GM19452 (cell line): ENCODE results near the gene MED28.

Experiments used
- ATAC-seq: cut with Tn5 transposase; IDR thresholded peaks from one replicate; pipeline ENCODE4 v1.9.1; 2021; ENCODE audit not compliant: unreplicated experiment

MED28 gene

DNA sequence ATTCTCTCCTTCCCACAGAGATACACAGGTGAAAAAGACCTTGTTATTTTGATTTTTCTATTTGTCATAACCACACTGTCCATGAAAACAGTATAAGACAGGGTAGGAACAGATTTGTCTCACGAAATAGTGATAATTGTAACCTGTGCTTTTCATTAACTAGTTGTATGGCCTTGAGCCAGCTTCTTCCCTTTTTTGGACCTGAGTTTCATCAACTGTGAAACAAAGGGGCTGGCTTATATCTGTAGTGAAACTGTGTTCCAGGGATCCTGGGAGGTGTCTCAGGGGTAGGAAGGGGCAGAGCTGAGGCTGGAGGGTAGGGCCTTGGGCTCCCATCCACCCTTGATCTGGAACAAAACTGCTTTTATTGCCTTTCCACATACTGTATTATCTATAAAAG, 50.9 kb downstream of the MED28 start:
- ATAC-seq: no peak

DNA sequence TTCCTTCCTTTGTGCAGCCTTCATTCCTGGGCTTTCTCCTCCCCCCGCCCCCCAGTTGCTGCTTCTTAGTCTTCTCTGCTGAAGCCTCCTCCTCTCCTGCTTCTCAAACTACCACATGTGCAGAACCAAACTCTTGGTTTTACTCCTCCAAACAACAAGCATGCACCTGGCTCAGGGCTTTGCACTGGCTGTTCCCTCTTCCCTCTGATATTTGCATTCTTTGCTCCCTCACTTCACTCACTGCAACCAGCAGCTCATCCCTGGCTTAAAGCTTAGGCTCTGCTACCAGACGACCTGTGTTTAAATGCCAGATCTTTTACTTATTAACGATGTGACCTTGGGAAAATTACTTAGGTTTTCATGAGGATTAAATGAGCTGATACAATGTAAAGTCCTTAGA, 51.4 kb downstream of the MED28 start:
- no peak for ATAC-seq

DNA sequence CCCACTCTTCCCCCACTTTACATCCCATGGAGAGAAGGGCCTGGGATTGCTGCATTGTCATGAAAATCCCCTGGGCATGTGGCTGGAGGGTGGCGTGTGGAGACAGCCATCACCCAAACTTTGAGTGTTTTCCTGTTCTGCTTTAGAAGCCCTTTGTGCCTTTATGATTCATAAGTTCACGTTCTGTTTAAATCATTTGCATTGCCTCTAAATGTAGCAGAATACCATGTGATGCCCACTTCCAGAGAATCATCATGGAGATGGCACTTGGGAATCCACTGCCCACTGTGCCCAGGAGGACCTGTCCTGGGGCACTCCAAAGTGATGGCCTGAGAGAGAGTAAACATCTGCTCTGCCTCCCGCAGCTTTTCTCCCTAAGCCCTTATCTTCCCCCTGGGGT, 52.8 kb downstream of the MED28 start:
- no peak for ATAC-seq

DNA sequence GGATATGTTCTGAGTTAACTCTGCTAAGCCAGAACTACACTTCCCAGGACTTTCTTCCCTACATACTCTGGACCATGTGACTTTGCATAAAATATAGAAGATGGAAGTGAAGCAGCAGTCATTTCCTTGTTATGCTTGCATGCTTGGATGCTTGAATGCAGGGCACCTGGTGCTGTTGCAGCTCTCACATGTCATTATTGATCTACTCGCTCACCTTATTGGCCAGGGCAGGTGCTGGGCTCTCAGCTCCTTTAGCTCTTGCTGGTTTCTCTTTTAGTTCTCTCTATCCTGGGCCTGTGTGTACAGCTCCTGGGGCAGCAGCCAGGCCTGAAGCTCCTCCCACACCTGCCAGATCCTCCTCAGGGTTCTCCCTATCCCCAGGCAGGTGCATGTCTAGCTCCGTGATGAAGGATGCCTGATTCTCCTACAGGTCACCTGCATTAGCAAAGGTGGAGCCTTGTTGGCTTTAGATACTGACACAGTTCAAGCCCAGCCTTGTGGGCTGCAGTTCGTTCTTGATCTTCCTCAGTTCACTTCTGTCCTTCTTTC, 53.3 kb downstream of the MED28 start:
- ATAC-seq: no peak

DNA sequence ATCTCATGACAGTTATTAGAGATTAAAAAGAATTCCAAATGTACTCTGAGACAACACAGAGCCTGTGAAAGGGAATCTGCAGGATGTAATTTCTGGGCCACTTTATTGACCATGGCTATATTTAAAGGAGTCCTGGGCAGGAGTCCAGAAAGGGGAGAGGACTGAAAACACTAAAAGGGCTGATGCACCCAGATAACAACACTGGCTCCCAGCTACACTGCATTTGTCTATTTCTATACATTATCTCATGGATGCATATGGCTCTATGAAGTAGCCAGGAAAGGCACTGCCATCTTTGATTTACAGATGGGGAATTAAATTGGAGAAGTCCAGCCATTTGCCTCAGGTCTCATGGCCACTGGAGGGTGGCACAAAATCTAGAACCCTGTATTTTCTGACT, 56.0 kb downstream of the MED28 start:
- no peak for ATAC-seq

DNA sequence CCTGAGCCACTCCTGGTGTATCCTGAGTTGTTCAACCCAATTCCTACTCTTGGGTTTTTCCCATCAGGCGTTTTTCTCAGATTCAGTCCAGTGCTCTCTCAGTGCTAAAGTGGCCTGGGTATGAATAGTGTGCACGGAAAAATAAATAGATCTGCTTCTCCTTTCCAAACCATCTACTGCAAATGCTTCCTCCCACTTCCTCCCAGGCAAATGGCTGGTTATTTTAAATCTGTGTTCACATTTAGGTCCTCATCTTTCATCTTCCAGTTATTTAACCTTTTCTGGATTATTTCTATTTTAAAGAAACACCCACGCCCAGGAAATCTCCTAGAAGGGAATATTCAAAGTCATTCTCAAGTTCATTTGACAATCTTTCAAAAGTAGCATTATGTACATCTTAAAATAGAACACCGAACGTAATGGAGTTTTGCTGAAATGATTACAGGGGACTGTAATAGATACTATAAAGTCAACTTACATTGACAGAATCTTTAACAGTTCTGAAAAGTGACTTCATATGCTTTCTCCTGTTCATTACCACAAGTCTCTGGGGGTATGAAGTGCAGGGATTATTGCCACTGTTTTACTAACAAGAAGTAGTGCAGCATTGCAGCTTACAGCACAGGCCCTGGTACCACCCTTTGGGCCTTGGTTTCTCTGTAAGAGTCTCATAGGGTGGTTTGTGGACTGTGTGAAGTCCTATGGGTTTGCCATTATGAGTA, 66.3 kb downstream of the MED28 start:
- no peak for ATAC-seq

DNA sequence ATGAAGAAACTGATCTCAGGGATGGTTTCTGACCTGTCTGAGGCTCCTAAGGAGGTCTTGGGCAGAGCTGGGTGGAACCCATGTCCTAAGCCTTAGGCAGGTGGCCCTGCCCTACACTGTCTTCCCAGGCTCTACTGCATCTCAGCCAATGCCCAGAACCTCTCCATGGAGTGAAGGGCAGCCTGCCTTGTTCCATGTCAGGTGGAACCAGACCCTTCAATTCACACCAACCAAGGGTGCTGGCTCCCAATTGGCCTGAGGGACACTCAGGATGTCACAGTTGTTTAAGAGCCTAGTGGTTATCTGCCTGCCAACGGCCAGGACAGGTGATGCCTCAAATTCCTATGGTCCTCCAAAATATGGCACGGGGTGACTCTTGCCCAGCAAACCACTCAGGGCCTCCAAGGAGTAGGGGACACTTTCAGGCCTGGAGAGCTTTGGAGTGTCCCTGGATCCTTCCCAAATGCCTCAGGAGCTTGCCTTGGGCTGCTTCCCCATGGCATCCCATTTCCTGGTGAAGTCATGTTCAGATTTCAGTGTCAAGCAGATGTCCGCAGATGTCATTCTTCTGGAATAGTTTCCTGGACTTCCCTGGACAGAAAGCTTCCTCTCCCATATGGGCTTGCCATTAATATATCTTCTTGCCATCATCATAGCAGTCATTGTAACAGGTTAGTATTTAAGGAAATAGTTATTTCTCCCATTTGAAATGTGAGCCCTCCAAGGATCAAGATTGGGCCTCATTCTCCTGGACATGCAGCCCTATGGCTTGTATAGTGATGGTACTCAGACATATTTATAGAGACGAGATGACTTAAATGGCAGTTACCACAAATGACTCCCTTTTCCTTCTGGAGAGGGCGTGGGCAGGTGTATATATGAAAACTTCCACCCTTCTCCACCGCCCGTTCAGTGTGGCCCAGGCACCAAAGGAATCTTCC, 67.1 kb downstream of the MED28 start:
- no peak for ATAC-seq

DNA sequence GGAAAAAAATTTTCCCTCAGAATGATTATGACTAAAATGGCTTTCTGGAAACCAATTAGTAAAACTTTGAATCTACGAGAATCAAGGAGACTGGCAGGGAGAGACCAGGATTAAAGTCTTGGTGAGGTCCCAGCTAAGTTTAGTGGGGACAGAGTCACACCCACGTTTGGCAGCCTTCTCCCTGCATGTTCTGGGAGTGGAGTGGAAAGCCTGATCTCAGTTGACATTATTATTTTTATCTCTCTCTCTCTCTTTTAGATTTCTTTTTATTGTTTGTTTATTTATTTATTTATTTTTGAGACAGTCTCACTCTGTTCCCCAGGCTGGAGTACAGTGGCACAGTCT, 67.8 kb downstream of the MED28 start:
- no peak for ATAC-seq
